MM.1S (cell line): ENCODE measurements around the gene RBBP6.

ENCODE experiments used
- EZH2phosphoT487 ChIP-seq: fragments of 300-600 bp; sonication (generic); IDR thresholded peaks from 2 replicates; pipeline ENCODE4 v1.6.1; 2018; ENCODE audit warnings: antibody characterized with exemption, low read length
- TF ChIP-seq, protein P1 (sequence below): fragments of 300-600 bp; sonication (generic); IDR thresholded peaks from 2 replicates; pipeline ENCODE4 v1.5.1; 2016; ENCODE audit warnings: antibody characterized with exemption, low read length, mixed read lengths

DNA sequence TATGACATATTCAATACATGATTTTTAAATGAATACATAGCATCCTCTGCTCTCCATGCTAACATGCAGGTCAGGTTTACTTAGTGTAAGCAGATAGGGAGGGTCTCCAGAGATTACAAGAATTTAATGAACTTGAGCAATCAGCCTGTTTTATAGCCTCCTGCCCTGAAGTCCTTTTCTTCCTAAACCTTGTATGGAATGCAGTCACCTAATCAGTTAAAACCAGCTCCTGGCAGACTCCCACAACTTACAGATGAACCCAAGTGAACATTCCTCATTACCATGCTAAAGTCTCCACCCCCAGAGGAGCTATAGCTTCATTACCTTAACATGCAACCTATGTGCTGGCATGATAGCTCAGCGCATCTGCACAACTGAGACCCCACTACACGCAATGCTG, 48.5 kb upstream of the RBBP6 start:
- TF ChIP-seq, protein P1, sequence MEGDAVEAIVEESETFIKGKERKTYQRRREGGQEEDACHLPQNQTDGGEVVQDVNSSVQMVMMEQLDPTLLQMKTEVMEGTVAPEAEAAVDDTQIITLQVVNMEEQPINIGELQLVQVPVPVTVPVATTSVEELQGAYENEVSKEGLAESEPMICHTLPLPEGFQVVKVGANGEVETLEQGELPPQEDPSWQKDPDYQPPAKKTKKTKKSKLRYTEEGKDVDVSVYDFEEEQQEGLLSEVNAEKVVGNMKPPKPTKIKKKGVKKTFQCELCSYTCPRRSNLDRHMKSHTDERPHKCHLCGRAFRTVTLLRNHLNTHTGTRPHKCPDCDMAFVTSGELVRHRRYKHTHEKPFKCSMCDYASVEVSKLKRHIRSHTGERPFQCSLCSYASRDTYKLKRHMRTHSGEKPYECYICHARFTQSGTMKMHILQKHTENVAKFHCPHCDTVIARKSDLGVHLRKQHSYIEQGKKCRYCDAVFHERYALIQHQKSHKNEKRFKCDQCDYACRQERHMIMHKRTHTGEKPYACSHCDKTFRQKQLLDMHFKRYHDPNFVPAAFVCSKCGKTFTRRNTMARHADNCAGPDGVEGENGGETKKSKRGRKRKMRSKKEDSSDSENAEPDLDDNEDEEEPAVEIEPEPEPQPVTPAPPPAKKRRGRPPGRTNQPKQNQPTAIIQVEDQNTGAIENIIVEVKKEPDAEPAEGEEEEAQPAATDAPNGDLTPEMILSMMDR: no peak
- TF ChIP-seq EZH2phosphoT487: no peak
